Endodermal cell (in vitro differentiated cells): ENCODE data around the gene ATG2A. TPM values are rescaled to one million over a fixed set of nuclear protein-coding genes. Genes with fewer than 3 reads are reported as not detected.

Experiments
- DNase-seq: peaks from one replicate; pipeline ENCODE4 v3.0.0-alpha.2; 2017
- H3K27ac ChIP-seq: 2 replicates; pipeline ENCODE4 v1.5.1; 2013; ENCODE audit warnings: mild to moderate bottlenecking, low read depth, low read length, moderate library complexity
- H3K27me3 ChIP-seq: 2 replicates; pipeline ENCODE4 v1.6.1; 2013; ENCODE audit warnings: mild to moderate bottlenecking, low read length, moderate library complexity; ENCODE audit not compliant: insufficient read depth, control insufficient read depth, poor library complexity, severe bottlenecking
- H3K36me3 ChIP-seq: 2 replicates; pipeline ENCODE4 v1.7.0; 2013; ENCODE audit warnings: mild to moderate bottlenecking, low read length, moderate library complexity; ENCODE audit not compliant: control insufficient read depth, insufficient read depth
- H3K4me1 ChIP-seq: one replicate; pipeline ENCODE4 v1.7.0; 2013; ENCODE audit warnings: low read length; ENCODE audit not compliant: control insufficient read depth, insufficient read depth
- H3K4me3 ChIP-seq: 2 replicates; pipeline ENCODE4 v1.5.1; 2013; ENCODE audit warnings: mild to moderate bottlenecking, low read length, moderate library complexity
- H3K9ac ChIP-seq: 2 replicates; pipeline ENCODE4 v1.6.1; 2013; ENCODE audit warnings: mild to moderate bottlenecking, low read length, moderate library complexity; ENCODE audit not compliant: poor library complexity, severe bottlenecking; ENCODE audit errors: extremely low read depth
- H3K9me3 ChIP-seq: 2 replicates; pipeline ENCODE4 v1.6.1; 2013; ENCODE audit warnings: mild to moderate bottlenecking, low read length, moderate library complexity; ENCODE audit not compliant: control insufficient read depth
- H3K27ac Mint-ChIP-seq: 2 replicates; pipeline ENCODE4 v1.8.0; 2020; ENCODE audit warnings: mixed read lengths
- H3K27me3 Mint-ChIP-seq: 2 replicates; pipeline ENCODE4 v1.8.0; 2021; ENCODE audit warnings: mild to moderate bottlenecking, mixed read lengths; ENCODE audit not compliant: insufficient read depth
- H3K36me3 Mint-ChIP-seq: 2 replicates; pipeline ENCODE4 v1.8.0; 2020; ENCODE audit warnings: low read depth, mixed read lengths
- H3K4me1 Mint-ChIP-seq: 2 replicates; pipeline ENCODE4 v1.8.0; 2020; ENCODE audit warnings: mixed read lengths
- H3K4me3 Mint-ChIP-seq: 2 replicates; pipeline ENCODE4 v1.8.0; 2020; ENCODE audit warnings: mild to moderate bottlenecking, moderate library complexity, mixed read lengths
- H3K9me3 Mint-ChIP-seq: 2 replicates; pipeline ENCODE4 v1.8.0; 2020; ENCODE audit warnings: mild to moderate bottlenecking, mixed read lengths
- CTCF ChIP-seq: fragments of 200-600 bp; sonication (generic); conservative IDR thresholded peaks from 2 replicates; pipeline ENCODE4 v1.5.0; 2021; ENCODE audit warnings: antibody characterized with exemption, mild to moderate bottlenecking
- WGBS, 2 experiments: methylation state at CpG; one replicate each; pipeline versions ENCODE4 v1.1.5 to v1.1.7; 2013; ENCODE audit warnings: missing lambda C conversion rate in 2 of 2, mixed read lengths in 1 of 2; ENCODE audit not compliant: insufficient coverage in 1 of 2, insufficient read length in 1 of 2; 5-methylcytosine and 5-hydroxymethylcytosine counted together
- total RNA-seq, 2 donors: library from RNA; stranded (reverse); fragmentation: NEBNext Ultra II Directional in 1 of 2; extraction: Animal tissue kit (Norgen Biotek cat#: 25700) in 1 of 2; gene quantifications; 2 replicates in 1 of 2; 3 replicates in 1 of 2; pipeline ENCODE4 v1.2.1, GENCODE V29; 2021

ATG2A gene
- total RNA-seq, 2 donors from 2014 or later, result 17.0 to 23.0 TPM

- no peak for DNase-seq
- Histone ChIP-seq H3K27me3 (no peaks in the 10 kb centered on the region), H3K9ac (no peak overlapping the region), H3K9me3 (no peaks in the 10 kb centered on the region), H3K36me3 (peaks cover 22% of the 10 kb centered on the region), H3K4me3 (no peak overlapping the region), H3K4me1 (no peaks in the 10 kb centered on the region), H3K27ac (no peak overlapping the region)
- Mint-ChIP-seq H3K4me1 (no peaks in the 10 kb centered on the region), H3K4me3 (no peak overlapping the region), H3K9me3 (no peaks in the 10 kb centered on the region), H3K27me3 (no peaks in the 10 kb centered on the region), H3K36me3 (peaks cover 21% of the 10 kb centered on the region), H3K27ac (no peak overlapping the region)
- 94 to 96% methylated on average over 25 to 27 of the region's 27 CpGs for WGBS, 2 experiments
- no peak for TF ChIP-seq CTCF
Measured at GRCh38 chr11:64910451-64911093, 6.4 kb downstream of the ATG2A start.

GRCh38 chr11:64909653-64910343, 7.2 kb downstream of the ATG2A start:
- no peaks in the 10 kb centered on the region for H3K9me3 Mint-ChIP-seq
- H3K27ac Mint-ChIP-seq, result no peak overlapping the region
- H3K9ac ChIP-seq, result no peak overlapping the region
- H3K4me3 ChIP-seq, result no peak overlapping the region
- DNase-seq, result no peak
- no peaks in the 10 kb centered on the region for H3K4me1 ChIP-seq
- H3K36me3 ChIP-seq, result peaks cover 26% of the 10 kb centered on the region
- whole genome bisulfite sequencing, 2 experiments, result 90 to 95% methylated on average over 19 to 39 of the region's 39 CpGs
- H3K9me3 ChIP-seq, result no peaks in the 10 kb centered on the region
- no peaks in the 10 kb centered on the region for H3K27me3 ChIP-seq
- H3K27me3 Mint-ChIP-seq, result no peaks in the 10 kb centered on the region
- H3K36me3 Mint-ChIP-seq, result peaks cover 28% of the 10 kb centered on the region
- no peak for TF ChIP-seq CTCF
- no peak overlapping the region for H3K27ac ChIP-seq
- H3K4me1 Mint-ChIP-seq, result no peaks in the 10 kb centered on the region
- no peak overlapping the region for H3K4me3 Mint-ChIP-seq

- Mint-ChIP-seq H3K4me3 (no peak overlapping the region), H3K27ac (no peak overlapping the region), H3K27me3 (no peaks in the 10 kb centered on the region), H3K9me3 (no peaks in the 10 kb centered on the region), H3K36me3 (peaks cover 32% of the 10 kb centered on the region), H3K4me1 (no peaks in the 10 kb centered on the region)
- no peaks in the 10 kb centered on the region for H3K4me1 ChIP-seq
- no peak overlapping the region for H3K4me3 ChIP-seq
- H3K27ac ChIP-seq, result no peak overlapping the region
- no peaks in the 10 kb centered on the region for H3K9me3 ChIP-seq
- no peak for TF ChIP-seq CTCF
- no peak for DNase-seq
- H3K36me3 ChIP-seq, result peaks cover 26% of the 10 kb centered on the region
- WGBS, 2 experiments, result 91 to 93% methylated on average over 3 to 11 of the region's 11 CpGs
- H3K9ac ChIP-seq, result no peak overlapping the region
- no peaks in the 10 kb centered on the region for H3K27me3 ChIP-seq
Measured at GRCh38 chr11:64908766-64909165, 8.2 kb downstream of the ATG2A start.
